HepG2 (cell line): ENCODE data around the gene KCNQ2. TPM values are rescaled to one million over a fixed set of nuclear protein-coding genes. Genes with fewer than 3 reads are reported as not detected.
A peak's percentile ranks its signal among the peaks of the same experiment; 100 is the strongest.

Experiments
- ATAC-seq: fragments of 200-7000 bp; cut with Tn5 transposase; 3 replicates; pipeline ENCODE4 v1.9.1; 2020; ENCODE audit warnings: mild to moderate bottlenecking, moderate library complexity
- BruUV-seq: library from RNA; stranded (reverse); fragments of 400-500 nt; replicated peaks from 2 replicates; lab custom pipeline; 2021; lab: Mats Ljungman, UMichigan
- CTCF ChIA-PET: fragments of 300-600 bp; formaldehyde crosslinking; extraction: SDS; loops from one replicate; lab custom pipeline; 2021; ENCODE audit warnings: low total read pairs, inconsistent platforms, low intra/inter-chr PET ratio; lab: Yijun Ruan, JAX
- POLR2A ChIA-PET: fragments of 350-600 bp; sonication (Branson Sonifier 250); formaldehyde crosslinking; loops from one replicate; lab custom pipeline; 2020; ENCODE audit warnings: antibody characterized with exemption, inconsistent platforms; lab: Yijun Ruan, JAX
- DNase-seq: peaks from one replicate; pipeline ENCODE4 v3.0.0-alpha.2; 2015; ENCODE audit warnings: low spot score
- FAIRE-seq: peaks from 3 replicates; lab custom pipeline; 2011; peaks lifted over from hg19 to GRCh38; lab: Jason Lieb, UNC
- H2AFZ ChIP-seq: one replicate; pipeline ENCODE4 v1.6.1; 2011; ENCODE audit warnings: low read length, inconsistent platforms
- H3K27ac ChIP-seq: fragments of 300-600 bp; 3 replicates; pipeline ENCODE4 v1.8.0; 2011; ENCODE audit warnings: mixed run types, mild to moderate bottlenecking, mixed read lengths, low read length, inconsistent platforms; ENCODE audit not compliant: insufficient read depth; ENCODE audit errors: extremely low read length
- H3K27me3 ChIP-seq, 2 experiments: fragments of 200-600 bp in 1 of 2; 2 replicates in 1 of 2; 3 replicates in 1 of 2; pipeline versions ENCODE4 v1.6.0 to v1.8.0; 2011; ENCODE audit warnings: low read length in 2 of 2, mild to moderate bottlenecking in 2 of 2, moderate library complexity in 2 of 2, inconsistent platforms in 1 of 2; ENCODE audit not compliant: insufficient read depth in 2 of 2, control insufficient read depth in 1 of 2
- H3K36me3 ChIP-seq, 2 experiments: fragments of 200-600 bp in 1 of 2; replicated peaks in 1 of 2; 2 replicates in 1 of 2; 3 replicates in 1 of 2; pipeline versions ENCODE4 v1.5.1 to v1.8.0; 2011; ENCODE audit warnings: low read length in 2 of 2, inconsistent platforms in 1 of 2; ENCODE audit not compliant: insufficient read depth in 2 of 2, control insufficient read depth in 1 of 2
- H3K4me1 ChIP-seq: 2 replicates; pipeline ENCODE4 v1.5.1; 2012; ENCODE audit warnings: low read length, inconsistent platforms; ENCODE audit not compliant: insufficient read depth
- H3K4me2 ChIP-seq: 2 replicates; pipeline ENCODE4 v1.6.0; 2011; ENCODE audit warnings: low read depth, low read length, inconsistent platforms
- H3K4me3 ChIP-seq, 3 experiments: fragments of 200-600 bp in 1 of 3; sonication (generic), shearing (Covaris generic) in 1 of 3; replicated peaks in 1 of 3; 2 replicates each; pipeline ENCODE4 v1.5.1; 2011 to 2016; ENCODE audit warnings: low read length in 3 of 3, inconsistent platforms in 2 of 3, low read depth in 2 of 3, mild to moderate bottlenecking in 2 of 3, control low read depth in 1 of 3, mixed read lengths in 1 of 3; ENCODE audit not compliant: insufficient read depth in 1 of 3
- H3K79me2 ChIP-seq: one replicate; pipeline ENCODE4 v1.6.1; 2011; ENCODE audit warnings: low read length, inconsistent platforms; ENCODE audit not compliant: insufficient read depth
- H3K9ac ChIP-seq: 2 replicates; pipeline ENCODE4 v1.6.0; 2011; ENCODE audit warnings: mild to moderate bottlenecking, low read depth, low read length, inconsistent platforms; ENCODE audit not compliant: insufficient read depth
- H3K9me3 ChIP-seq: 2 replicates; pipeline ENCODE4 v1.5.1; 2012; ENCODE audit warnings: mild to moderate bottlenecking, low read length
- H4K20me1 ChIP-seq: 2 replicates; pipeline ENCODE4 v1.6.0; 2011; ENCODE audit warnings: inconsistent platforms, mild to moderate bottlenecking, low read length, moderate library complexity; ENCODE audit not compliant: insufficient read depth
- ATF3 ChIP-seq: sonication (generic); formaldehyde crosslinking; IDR thresholded peaks from 2 replicates; pipeline ENCODE4 v1.4.0; 2020; ENCODE audit warnings: missing genetic modification reagents
- EZH2 ChIP-seq: conservative IDR thresholded peaks from 2 replicates; pipeline ENCODE4 v1.6.1; 2012; ENCODE audit warnings: mild to moderate bottlenecking, low read depth, low read length, moderate library complexity
- GLI4 ChIP-seq: sonication (generic); formaldehyde crosslinking; IDR thresholded peaks from 2 replicates; pipeline ENCODE4 v1.5.1; 2020; ENCODE audit warnings: missing genetic modification reagents, mild to moderate bottlenecking, moderate library complexity, borderline replicate concordance
- IKZF1 ChIP-seq: fragments of 450-650 bp; IDR thresholded peaks from 2 replicates; pipeline ENCODE4 v1.7.1; 2016
- NFIB ChIP-seq: sonication (generic); formaldehyde crosslinking; IDR thresholded peaks from 2 replicates; pipeline ENCODE4 v1.9.0; 2021; ENCODE audit warnings: missing genetic modification reagents, mild to moderate bottlenecking, borderline replicate concordance
- SRSF1 ChIP-seq: fragments of 200-400 bp; formaldehyde crosslinking; optimal IDR thresholded peaks from 2 replicates; pipeline ENCODE3; 2017; ENCODE audit warnings: mild to moderate bottlenecking, low read depth, low read length, moderate library complexity
- TBX3 ChIP-seq: fragments of 450-650 bp; IDR thresholded peaks from 2 replicates; pipeline ENCODE4 v1.6.1; 2017; ENCODE audit warnings: antibody characterized with exemption, mild to moderate bottlenecking, inconsistent platforms, borderline replicate concordance
- ZNF687 ChIP-seq: sonication (generic); formaldehyde crosslinking; IDR thresholded peaks from 2 replicates; pipeline ENCODE4 v1.5.1; 2020; ENCODE audit warnings: mild to moderate bottlenecking, missing genetic modification reagents, moderate library complexity
- ZNF768 ChIP-seq: sonication (generic); formaldehyde crosslinking; IDR thresholded peaks from 2 replicates; pipeline ENCODE4 v1.4.0; 2020; ENCODE audit warnings: missing genetic modification reagents
- WGBS: methylation state at CpG from one replicate; pipeline ENCODE4 v1.1.6; 2017; ENCODE audit warnings: low lambda C conversion rate; 5-methylcytosine and 5-hydroxymethylcytosine counted together
- in situ Hi-C: cut with HindIII; loops from 2 replicates; pipeline ENCODE4 v1.10.0; 2017; ENCODE audit warnings: low pct_unique_long_range_greater_than_20kb; ENCODE audit not compliant: extremely low pct_ligation_motif_present
- intact Hi-C: fragments of 100-400 bp; cut with micrococcal nuclease; formaldehyde crosslinking; loops from one replicate; pipeline ENCODE4 v1.10.0; 2022; ENCODE audit not compliant: unreplicated experiment
- polyA plus RNA-seq, 8 experiments: library from polyadenylated mRNA; depleted of rRNA in 3 of 8; stranded (reverse) in 7 of 8; unstranded in 1 of 8; fragments of >200 nt; fragmentation: Illumina TruSeq in 4 of 8; extraction: Trizol in 4 of 8; gene quantifications; 2 replicates each; pipeline versions ENCODE4 v1.2.1 to v1.2.3, GENCODE V29; 2011 to 2016; ENCODE audit warnings: low read depth in 4 of 8, missing spikeins in 1 of 8, mixed read lengths in 1 of 8; ENCODE audit not compliant: insufficient read depth in 1 of 8
- total RNA-seq, 5 experiments: library from RNA; depleted of rRNA; stranded (reverse); fragments of >200 nt; fragmentation: Illumina TruSeq; extraction: Trizol; gene quantifications; 2 replicates each; pipeline ENCODE4 v1.2.3, GENCODE V29; 2016; ENCODE audit warnings: low read depth in 1 of 5
- TF ChIP-seq, protein P1 (sequence below): sonication (generic); formaldehyde crosslinking; IDR thresholded peaks from 2 replicates; pipeline ENCODE4 v1.5.0; 2020; ENCODE audit warnings: missing genetic modification reagents

The KCNQ2 gene
- total and polyA plus RNA-seq, 2 of the 13 experiments (the other 11 are each of a cell fraction or from before 2014, with no cell fraction given): not detected

GRCh38 chr20:63488315-63489251 is 16.1 kb upstream of the KCNQ2 start:
- Histone ChIP-seq H3K4me3 (no peak overlapping the region), H4K20me1 (no peaks in the 10 kb centered on the region; the same call in 1 of the 2 replicates), H3K79me2 (no peaks in the 10 kb centered on the region), H3K36me3 (no peaks in the 10 kb centered on the region), H3K27me3 (peaks cover 15 to 54% of the 10 kb centered on the region in 2 experiments), H3K9me3 (no peaks in the 10 kb centered on the region), H3K9ac (no peak overlapping the region), H3K27ac (no peak overlapping the region), H3K4me2 (no peak overlapping the region), H3K4me1 (peaks cover 9% of the 10 kb centered on the region), H2AFZ (no peak overlapping the region)
- ATAC-seq: no peak; the same call in 2 of the 3 replicates
- intact Hi-C loops (no loop called here), in situ Hi-C loops (no loop called here)
- ChIA-PET POLR2A (no interaction called here), CTCF (no interaction called here)
- BruUV-seq: no TSS peak
- no peak for FAIRE-seq
- DNase-seq: no peak
- 8% methylated on average over 62 of the region's 83 CpGs for WGBS
- no peak for TF ChIP-seq TBX3
- no peak for TF ChIP-seq ATF3
- peak; percentile 28; the same call in 1 of the 2 replicates for TF ChIP-seq ZNF768 (CRISPR knock-in tag)
- TF ChIP-seq GLI4 (CRISPR knock-in tag): no peak
- TF ChIP-seq, protein P1, sequence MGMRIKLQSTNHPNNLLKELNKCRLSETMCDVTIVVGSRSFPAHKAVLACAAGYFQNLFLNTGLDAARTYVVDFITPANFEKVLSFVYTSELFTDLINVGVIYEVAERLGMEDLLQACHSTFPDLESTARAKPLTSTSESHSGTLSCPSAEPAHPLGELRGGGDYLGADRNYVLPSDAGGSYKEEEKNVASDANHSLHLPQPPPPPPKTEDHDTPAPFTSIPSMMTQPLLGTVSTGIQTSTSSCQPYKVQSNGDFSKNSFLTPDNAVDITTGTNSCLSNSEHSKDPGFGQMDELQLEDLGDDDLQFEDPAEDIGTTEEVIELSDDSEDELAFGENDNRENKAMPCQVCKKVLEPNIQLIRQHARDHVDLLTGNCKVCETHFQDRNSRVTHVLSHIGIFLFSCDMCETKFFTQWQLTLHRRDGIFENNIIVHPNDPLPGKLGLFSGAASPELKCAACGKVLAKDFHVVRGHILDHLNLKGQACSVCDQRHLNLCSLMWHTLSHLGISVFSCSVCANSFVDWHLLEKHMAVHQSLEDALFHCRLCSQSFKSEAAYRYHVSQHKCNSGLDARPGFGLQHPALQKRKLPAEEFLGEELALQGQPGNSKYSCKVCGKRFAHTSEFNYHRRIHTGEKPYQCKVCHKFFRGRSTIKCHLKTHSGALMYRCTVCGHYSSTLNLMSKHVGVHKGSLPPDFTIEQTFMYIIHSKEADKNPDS (CRISPR knock-in tag): no peak
- TF ChIP-seq IKZF1: no peak
- TF ChIP-seq EZH2: peak; percentile 34; the same call in 1 of the 2 replicates
- no peak for TF ChIP-seq SRSF1
- TF ChIP-seq NFIB (CRISPR knock-in tag): 0 out of 2 replicates have a peak, but pooled peaks have one; percentile 51
- peak; percentile 10; the same call in 1 of the 2 replicates for TF ChIP-seq ZNF687 (CRISPR knock-in tag)
